ENCODE measurements around the gene PIK3CG.
"Not testable (repeated sequence)": the region's sequence is repeated elsewhere in the genome, so short reads cannot be mapped to it uniquely, and the experiment has no call there.

The PIK3CG gene

GRCh38 chr7:106893591-106893990 is 28.5 kb downstream of the PIK3CG start:
- H3K36me3 ChIP-seq (ENCODE audit: insufficient read depth, low read length): no peaks in the 10 kb centered on the region
- no peak overlapping the region for H3K27ac ChIP-seq (ENCODE audit: low read depth, low read length)
- no peak overlapping the region for H3K9ac ChIP-seq (ENCODE audit: low read length)
- H3K4me1 ChIP-seq (ENCODE audit: insufficient read depth, low read length): no peaks in the 10 kb centered on the region
- no peak overlapping the region for H3K4me3 ChIP-seq (ENCODE audit: low read depth in 1 of 2, low read length in 2 of 2)
- no peaks in the 10 kb centered on the region for H3K27me3 ChIP-seq (ENCODE audit: control insufficient read depth in 1 of 2, insufficient read depth in 2 of 2, low read length in 2 of 2)
- H3K9me3 ChIP-seq (ENCODE audit: low read length): no peaks in the 10 kb centered on the region

- Histone ChIP-seq H3K27ac (ENCODE audit: low read depth, low read length) (no peak overlapping the region), H3K4me3 (ENCODE audit: low read depth in 1 of 2, low read length in 2 of 2) (no peak overlapping the region), H3K9me3 (ENCODE audit: low read length) (no peaks in the 10 kb centered on the region), H3K36me3 (ENCODE audit: insufficient read depth, low read length) (no peaks in the 10 kb centered on the region), H3K27me3 (ENCODE audit: control insufficient read depth in 1 of 2, insufficient read depth in 2 of 2, low read length in 2 of 2) (no peaks in the 10 kb centered on the region), H3K9ac (ENCODE audit: low read length) (no peak overlapping the region), H3K4me1 (ENCODE audit: insufficient read depth, low read length) (no peaks in the 10 kb centered on the region)
Observed at GRCh38 chr7:106895246-106895864, 30.3 kb downstream of the PIK3CG start.

GRCh38 chr7:106896231-106896630 is 31.1 kb downstream of the PIK3CG start:
- Histone ChIP-seq H3K27me3 (ENCODE audit: control insufficient read depth in 1 of 2, insufficient read depth in 2 of 2, low read length in 2 of 2) (no peaks in the 10 kb centered on the region), H3K27ac (ENCODE audit: low read depth, low read length) (no peak overlapping the region), H3K4me3 (ENCODE audit: low read depth in 1 of 2, low read length in 2 of 2) (no peak overlapping the region), H3K9me3 (ENCODE audit: low read length) (no peaks in the 10 kb centered on the region), H3K36me3 (ENCODE audit: insufficient read depth, low read length) (no peaks in the 10 kb centered on the region), H3K4me1 (ENCODE audit: insufficient read depth, low read length) (no peaks in the 10 kb centered on the region), H3K9ac (ENCODE audit: low read length) (no peak overlapping the region)

GRCh38 chr7:106897553-106897952 is 32.5 kb downstream of the PIK3CG start:
- not testable (repeated sequence) for H3K4me1 ChIP-seq (ENCODE audit: insufficient read depth, low read length); H3K9ac ChIP-seq (ENCODE audit: low read length); H3K9me3 ChIP-seq (ENCODE audit: low read length); H3K27ac ChIP-seq (ENCODE audit: low read depth, low read length); H3K27me3 ChIP-seq (ENCODE audit: control insufficient read depth in 1 of 2, insufficient read depth in 2 of 2, low read length in 2 of 2); H3K36me3 ChIP-seq (ENCODE audit: insufficient read depth, low read length); H3K4me3 ChIP-seq (ENCODE audit: low read depth in 1 of 2, low read length in 2 of 2)

- not testable (repeated sequence) for H3K36me3 ChIP-seq (ENCODE audit: insufficient read depth, low read length); H3K9me3 ChIP-seq (ENCODE audit: low read length); H3K9ac ChIP-seq (ENCODE audit: low read length); H3K27ac ChIP-seq (ENCODE audit: low read depth, low read length); H3K4me1 ChIP-seq (ENCODE audit: insufficient read depth, low read length); H3K4me3 ChIP-seq (ENCODE audit: low read depth in 1 of 2, low read length in 2 of 2); H3K27me3 ChIP-seq (ENCODE audit: control insufficient read depth in 1 of 2, insufficient read depth in 2 of 2, low read length in 2 of 2)
Observed at GRCh38 chr7:106898967-106899366, 33.9 kb downstream of the PIK3CG start.

- Histone ChIP-seq H3K27ac (ENCODE audit: low read depth, low read length) (no peak overlapping the region), H3K36me3 (ENCODE audit: insufficient read depth, low read length) (no peaks in the 10 kb centered on the region), H3K4me1 (ENCODE audit: insufficient read depth, low read length) (no peaks in the 10 kb centered on the region), H3K27me3 (ENCODE audit: control insufficient read depth in 1 of 2, insufficient read depth in 2 of 2, low read length in 2 of 2) (no peaks in the 10 kb centered on the region), H3K9me3 (ENCODE audit: low read length) (no peaks in the 10 kb centered on the region), H3K9ac (ENCODE audit: low read length) (no peak overlapping the region), H3K4me3 (ENCODE audit: low read depth in 1 of 2, low read length in 2 of 2) (no peak overlapping the region)
Observed at GRCh38 chr7:106901828-106902441, 36.9 kb downstream of the PIK3CG start.

- no peak overlapping the region for H3K9ac ChIP-seq (ENCODE audit: low read length)
- no peaks in the 10 kb centered on the region for H3K9me3 ChIP-seq (ENCODE audit: low read length)
- H3K27ac ChIP-seq (ENCODE audit: low read depth, low read length): no peak overlapping the region
- no peak overlapping the region for H3K4me3 ChIP-seq (ENCODE audit: low read depth in 1 of 2, low read length in 2 of 2)
- H3K36me3 ChIP-seq (ENCODE audit: insufficient read depth, low read length): no peaks in the 10 kb centered on the region
- no peaks in the 10 kb centered on the region for H3K4me1 ChIP-seq (ENCODE audit: insufficient read depth, low read length)
- H3K27me3 ChIP-seq (ENCODE audit: control insufficient read depth in 1 of 2, insufficient read depth in 2 of 2, low read length in 2 of 2): no peaks in the 10 kb centered on the region
Observed at GRCh38 chr7:106905734-106906133, 40.7 kb downstream of the PIK3CG start.

- no peak overlapping the region for H3K27ac ChIP-seq (ENCODE audit: low read depth, low read length)
- H3K4me3 ChIP-seq (ENCODE audit: low read depth in 1 of 2, low read length in 2 of 2): no peak overlapping the region
- no peak overlapping the region for H3K9ac ChIP-seq (ENCODE audit: low read length)
- no peaks in the 10 kb centered on the region for H3K9me3 ChIP-seq (ENCODE audit: low read length)
- no peaks in the 10 kb centered on the region for H3K27me3 ChIP-seq (ENCODE audit: control insufficient read depth in 1 of 2, insufficient read depth in 2 of 2, low read length in 2 of 2)
- no peaks in the 10 kb centered on the region for H3K4me1 ChIP-seq (ENCODE audit: insufficient read depth, low read length)
- no peaks in the 10 kb centered on the region for H3K36me3 ChIP-seq (ENCODE audit: insufficient read depth, low read length)
Observed at GRCh38 chr7:106911959-106912358, 46.9 kb downstream of the PIK3CG start.

GRCh38 chr7:106914018-106914607 is 49.0 kb downstream of the PIK3CG start:
- Histone ChIP-seq H3K36me3 (ENCODE audit: insufficient read depth, low read length) (no peaks in the 10 kb centered on the region), H3K27ac (ENCODE audit: low read depth, low read length) (no peak overlapping the region), H3K9ac (ENCODE audit: low read length) (no peak overlapping the region), H3K9me3 (ENCODE audit: low read length) (no peaks in the 10 kb centered on the region), H3K4me3 (ENCODE audit: low read depth in 1 of 2, low read length in 2 of 2) (no peak overlapping the region), H3K27me3 (ENCODE audit: control insufficient read depth in 1 of 2, insufficient read depth in 2 of 2, low read length in 2 of 2) (no peaks in the 10 kb centered on the region), H3K4me1 (ENCODE audit: insufficient read depth, low read length) (no peaks in the 10 kb centered on the region)

- no peak overlapping the region for H3K9ac ChIP-seq (ENCODE audit: low read length)
- no peak overlapping the region for H3K4me3 ChIP-seq (ENCODE audit: low read depth in 1 of 2, low read length in 2 of 2)
- no peaks in the 10 kb centered on the region for H3K9me3 ChIP-seq (ENCODE audit: low read length)
- H3K27me3 ChIP-seq (ENCODE audit: control insufficient read depth in 1 of 2, insufficient read depth in 2 of 2, low read length in 2 of 2): no peaks in the 10 kb centered on the region
- no peak overlapping the region for H3K27ac ChIP-seq (ENCODE audit: low read depth, low read length)
- no peaks in the 10 kb centered on the region for H3K36me3 ChIP-seq (ENCODE audit: insufficient read depth, low read length)
- H3K4me1 ChIP-seq (ENCODE audit: insufficient read depth, low read length): no peaks in the 10 kb centered on the region
Observed at GRCh38 chr7:106915407-106915806, 50.3 kb downstream of the PIK3CG start.

- no peaks in the 10 kb centered on the region for H3K36me3 ChIP-seq (ENCODE audit: insufficient read depth, low read length)
- no peaks in the 10 kb centered on the region for H3K27me3 ChIP-seq (ENCODE audit: control insufficient read depth in 1 of 2, insufficient read depth in 2 of 2, low read length in 2 of 2)
- no peaks in the 10 kb centered on the region for H3K9me3 ChIP-seq (ENCODE audit: low read length)
- H3K27ac ChIP-seq (ENCODE audit: low read depth, low read length): no peak overlapping the region
- no peak overlapping the region for H3K4me3 ChIP-seq (ENCODE audit: low read depth in 1 of 2, low read length in 2 of 2)
- no peak overlapping the region for H3K9ac ChIP-seq (ENCODE audit: low read length)
- H3K4me1 ChIP-seq (ENCODE audit: insufficient read depth, low read length): no peaks in the 10 kb centered on the region
Observed at GRCh38 chr7:106915873-106916272, 50.8 kb downstream of the PIK3CG start.

GRCh38 chr7:106916679-106917078 is 51.6 kb downstream of the PIK3CG start:
- H3K4me3 ChIP-seq (ENCODE audit: low read depth in 1 of 2, low read length in 2 of 2): no peak overlapping the region
- H3K9ac ChIP-seq (ENCODE audit: low read length): no peak overlapping the region
- no peaks in the 10 kb centered on the region for H3K36me3 ChIP-seq (ENCODE audit: insufficient read depth, low read length)
- H3K4me1 ChIP-seq (ENCODE audit: insufficient read depth, low read length): no peaks in the 10 kb centered on the region
- no peak overlapping the region for H3K27ac ChIP-seq (ENCODE audit: low read depth, low read length)
- no peaks in the 10 kb centered on the region for H3K9me3 ChIP-seq (ENCODE audit: low read length)
- no peaks in the 10 kb centered on the region for H3K27me3 ChIP-seq (ENCODE audit: control insufficient read depth in 1 of 2, insufficient read depth in 2 of 2, low read length in 2 of 2)

Data from muscle layer of colon (tissue), 2 donors.